ENCODE data around the gene NELL2. TPM values are rescaled to one million over a fixed set of nuclear protein-coding genes. Genes with fewer than 3 reads are reported as not detected.

The NELL2 gene
- total RNA-seq, 4 donors from 2014 or later = 2.6 to 32.3 (median 11.9) TPM

GRCh38 chr12:44777044-44777443, 99.1 kb downstream of the NELL2 start:
- no peak overlapping the region for H3K4me3 ChIP-seq (ENCODE audit: low read depth, poor library complexity, severe bottlenecking)
- no peak for DNase-seq (ENCODE audit: low spot score in 2 of 2)
- WGBS, 2 donors = 74 to 87% methylated on average over 1 of the region's 1 CpG
- TF ChIP-seq POLR2A (IDR thresholded peaks at IDR 0.05) (no peak), CTCF (IDR thresholded peaks at IDR 0.05) (no peak)
- intact Hi-C loops (cut with DNase I; ENCODE audit: low total_unique reads) = no loop called here

GRCh38 chr12:44775901-44776300, 100.2 kb downstream of the NELL2 start:
- intact Hi-C loops (cut with DNase I; ENCODE audit: low total_unique reads) = no loop called here
- TF ChIP-seq POLR2A (IDR thresholded peaks at IDR 0.05) (no peak), CTCF (IDR thresholded peaks at IDR 0.05) (no peak)
- WGBS, 2 donors = 74 to 78% methylated on average over 6 of the region's 6 CpGs
- H3K4me3 ChIP-seq (ENCODE audit: low read depth, poor library complexity, severe bottlenecking) = no peak overlapping the region
- no peak for DNase-seq (ENCODE audit: low spot score in 2 of 2)

GRCh38 chr12:44774815-44775411, 101.2 kb downstream of the NELL2 start:
- intact Hi-C loops (cut with DNase I; ENCODE audit: low total_unique reads) = no loop called here
- TF ChIP-seq POLR2A (IDR thresholded peaks at IDR 0.05) (no peak), CTCF (IDR thresholded peaks at IDR 0.05) (no peak)
- 72 to 75% methylated on average over 11 of the region's 11 CpGs for whole genome bisulfite sequencing, 2 donors
- DNase-seq (ENCODE audit: low spot score in 2 of 2) = no peak
- H3K4me3 ChIP-seq (ENCODE audit: low read depth, poor library complexity, severe bottlenecking) = no peak overlapping the region

GRCh38 chr12:44771485-44772021, 104.6 kb downstream of the NELL2 start:
- intact Hi-C loops (cut with DNase I; ENCODE audit: low total_unique reads) = no loop called here
- WGBS, 2 donors = 74 to 78% methylated on average over 8 of the region's 8 CpGs
- no peak for TF ChIP-seq CTCF (IDR thresholded peaks at IDR 0.05)
- TF ChIP-seq POLR2A (IDR thresholded peaks at IDR 0.05) = no peak

GRCh38 chr12:44765796-44766195, 110.3 kb downstream of the NELL2 start:
- no peak for DNase-seq (ENCODE audit: low spot score in 2 of 2)
- intact Hi-C loops (cut with DNase I; ENCODE audit: low total_unique reads) = no loop called here
- 80 to 91% methylated on average over 3 of the region's 3 CpGs for WGBS, 2 donors
- TF ChIP-seq POLR2A (IDR thresholded peaks at IDR 0.05) (no peak), CTCF (IDR thresholded peaks at IDR 0.05) (no peak)
- H3K4me3 ChIP-seq (ENCODE audit: low read depth, poor library complexity, severe bottlenecking) = no peak overlapping the region

More at GRCh38 chr12:44771485-44772021, 104.6 kb downstream of the NELL2 start:
- no peak for DNase-seq (ENCODE audit: low spot score in 2 of 2)
- no peak overlapping the region for H3K4me3 ChIP-seq (ENCODE audit: low read depth, poor library complexity, severe bottlenecking)

GRCh38 chr12:44763021-44763420, 113.1 kb downstream of the NELL2 start:
- intact Hi-C loops (cut with DNase I; ENCODE audit: low total_unique reads) = no loop called here
- DNase-seq (ENCODE audit: low spot score in 2 of 2) = no peak
- 72 to 79% methylated on average over 3 of the region's 3 CpGs for WGBS, 2 donors

More at GRCh38 chr12:44763021-44763420, 113.1 kb downstream of the NELL2 start:
- TF ChIP-seq CTCF (IDR thresholded peaks at IDR 0.05) = no peak
- no peak for TF ChIP-seq POLR2A (IDR thresholded peaks at IDR 0.05)
- no peak overlapping the region for H3K4me3 ChIP-seq (ENCODE audit: low read depth, poor library complexity, severe bottlenecking)

Data from lower leg skin (tissue), 4 donors.